Panc1 (cell line): ENCODE data around the gene ZNF664.

Source experiments
- CTCF ChIP-seq: fragments of 450-650 bp; IDR thresholded peaks from 2 replicates; pipeline ENCODE4 v1.5.1; 2017; ENCODE audit warnings: mild to moderate bottlenecking
- POLR2AphosphoS5 ChIP-seq: IDR thresholded peaks from 2 replicates; pipeline ENCODE4 v1.6.1; 2012; ENCODE audit warnings: mild to moderate bottlenecking, low read depth, low read length, moderate library complexity
- REST ChIP-seq, 2 experiments: IDR thresholded peaks; 2 replicates each; pipeline ENCODE4 v1.6.1; 2011 to 2012; ENCODE audit warnings: low read depth in 2 of 2, control low read depth in 1 of 2, low read length in 1 of 2, mild to moderate bottlenecking in 1 of 2, moderate library complexity in 1 of 2; ENCODE audit not compliant: insufficient read depth in 1 of 2

GRCh38 chr12:123936956-123937706, 35.9 kb upstream of the ZNF664 start:
- TF ChIP-seq REST (IDR thresholded peaks at IDR 0.05; ENCODE audit: insufficient read depth in 1 of 2, low read depth in 2 of 2, low read length in 1 of 2) (no peak), CTCF (no peak), POLR2AphosphoS5 (no peak)
